T-cell (primary cell): ENCODE measurements around the gene UNC5C. TPM values are rescaled to one million over a fixed set of nuclear protein-coding genes. Genes with fewer than 3 reads are reported as not detected.

Experiments used
- ATAC-seq, 4 experiments: fragments of 200-7000 bp in 3 of 4; fragments of 150-1000 bp in 1 of 4; cut with Tn5 transposase; replicated peaks in 1 of 4; 1 replicate in 3 of 4; 2 replicates in 1 of 4; pipeline ENCODE4 v1.10.0; 2021; ENCODE audit warnings: moderate library complexity in 3 of 4, mild to moderate bottlenecking in 2 of 4, moderate number of reproducible peaks in 1 of 4
- CTCF ChIA-PET, 2 donors: fragments of 300-600 bp; sonication (Branson Sonifier 250); formaldehyde crosslinking; loops; one replicate each; lab custom pipeline; 2022; ENCODE audit warnings: antibody characterized with exemption in 2 of 2; lab: Charles Lee
- POLR2A ChIA-PET, 2 donors: fragments of 300-600 bp; sonication (Branson Sonifier 250); formaldehyde crosslinking; loops; one replicate each; lab custom pipeline; 2022; ENCODE audit warnings: antibody characterized with exemption in 2 of 2; lab: Charles Lee
- DNase-seq, 35 experiments: peaks; one replicate each; pipeline versions ENCODE4 v3.0.0 to v3.0.0-alpha.2; 2013 to 2023
- H3K27ac ChIP-seq: one replicate; pipeline ENCODE4 v1.5.1; 2013; ENCODE audit warnings: low read length
- H3K27me3 ChIP-seq, 2 experiments: replicated peaks in 1 of 2; 1 replicate in 1 of 2; 2 replicates in 1 of 2; pipeline versions ENCODE4 v1.6.1 to v1.7.0; 2013; ENCODE audit warnings: low read length in 1 of 2, mixed read lengths in 1 of 2; ENCODE audit not compliant: control insufficient read depth in 2 of 2, insufficient read depth in 2 of 2; ENCODE audit errors: extremely low read depth in 1 of 2
- H3K36me3 ChIP-seq, 2 donors: 1 replicate in 1 of 2; 2 replicates in 1 of 2; pipeline versions ENCODE4 v1.6.1 to v1.7.0; 2013; ENCODE audit warnings: low read length in 1 of 2; ENCODE audit not compliant: control insufficient read depth in 2 of 2, insufficient read depth in 1 of 2; ENCODE audit errors: extremely low read depth in 1 of 2
- H3K4me1 ChIP-seq, 2 experiments: 1 replicate in 1 of 2; 2 replicates in 1 of 2; pipeline versions ENCODE4 v1.6.1 to v1.7.0; 2013; ENCODE audit warnings: low read length in 2 of 2, mixed read lengths in 1 of 2; ENCODE audit not compliant: insufficient read depth in 2 of 2, control insufficient read depth in 1 of 2; ENCODE audit errors: extremely low read depth in 1 of 2
- H3K4me3 ChIP-seq, 2 donors: 1 replicate in 1 of 2; 2 replicates in 1 of 2; pipeline versions ENCODE4 v1.5.1 to v1.7.0; 2013; ENCODE audit warnings: mild to moderate bottlenecking in 2 of 2, low read length in 1 of 2, moderate library complexity in 1 of 2; ENCODE audit not compliant: control insufficient read depth in 1 of 2; ENCODE audit errors: extremely low read depth in 1 of 2
- H3K9me3 ChIP-seq: 2 replicates; pipeline ENCODE4 v1.7.0; 2013
- H3K27ac Mint-ChIP-seq, 2 donors: one replicate each; pipeline ENCODE4 v1.8.0; 2020 to 2021; ENCODE audit warnings: mild to moderate bottlenecking in 2 of 2, mixed read lengths in 2 of 2
- H3K27me3 Mint-ChIP-seq, 2 donors: one replicate each; pipeline ENCODE4 v1.8.0; 2021 to 2022; ENCODE audit warnings: mixed read lengths in 2 of 2
- H3K36me3 Mint-ChIP-seq: one replicate; pipeline ENCODE4 v1.8.0; 2021; ENCODE audit warnings: mixed read lengths
- H3K4me1 Mint-ChIP-seq, 3 donors: one replicate each; pipeline ENCODE4 v1.8.0; 2020 to 2022; ENCODE audit warnings: mixed read lengths in 3 of 3, mild to moderate bottlenecking in 1 of 3
- H3K4me3 Mint-ChIP-seq, 3 donors: one replicate each; pipeline ENCODE4 v1.8.0; 2020 to 2022; ENCODE audit warnings: mild to moderate bottlenecking in 3 of 3, mixed read lengths in 3 of 3, moderate library complexity in 3 of 3
- H3K9me3 Mint-ChIP-seq, 3 donors: one replicate each; pipeline ENCODE4 v1.8.0; 2020 to 2022; ENCODE audit warnings: mixed read lengths in 3 of 3
- WGBS: methylation state at CpG from one replicate; pipeline ENCODE4 v1.1.5; 2013; ENCODE audit warnings: missing lambda C conversion rate; ENCODE audit not compliant: insufficient coverage; 5-methylcytosine and 5-hydroxymethylcytosine counted together
- total RNA-seq, 35 experiments: library from RNA in 6 of 35; stranded (reverse) in 6 of 35; fragments of 120-200 nt in 1 of 35; gene quantifications; one replicate each; pipeline versions ENCODE4 v1.2.1 to v1.2.4 and lab custom pipeline; 2013 to 2026

Gene UNC5C
- total RNA-seq, 5 donors from 2014 or later (not counting 1 experiment from before 2014, with no cell fraction given): not detected

DNA sequence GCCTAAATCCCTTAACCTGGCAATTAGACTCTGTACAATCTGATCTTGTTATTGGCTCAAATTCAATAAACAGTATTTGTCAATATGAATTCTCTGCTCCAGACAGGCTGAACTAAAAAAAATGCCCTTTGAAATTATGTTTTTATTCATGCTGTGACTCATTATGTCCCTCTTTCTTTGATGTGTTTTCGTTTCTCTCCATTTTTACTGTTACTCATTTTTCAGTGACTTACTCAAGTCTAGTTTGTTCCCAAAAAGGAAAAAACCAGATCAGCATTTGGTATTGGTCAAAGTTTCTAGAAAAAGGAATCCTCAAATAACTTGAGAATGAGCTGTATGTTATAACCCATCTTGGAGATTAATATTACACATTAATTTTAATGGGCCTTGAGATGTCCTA, 40.4 kb downstream of the UNC5C start:
- Histone ChIP-seq H3K4me1 (no peaks in the 10 kb centered on the region), H3K4me3 (no peak overlapping the region), H3K27me3 (no peaks in the 10 kb centered on the region), H3K9me3 (no peaks in the 10 kb centered on the region), H3K36me3 (no peaks in the 10 kb centered on the region), H3K27ac (no peak overlapping the region)
- H3K9me3 Mint-ChIP-seq: no peaks in the 10 kb centered on the region
- no peaks in the 10 kb centered on the region for H3K27me3 Mint-ChIP-seq
- ATAC-seq: no peak
- no peaks in the 10 kb centered on the region for H3K36me3 Mint-ChIP-seq
- H3K4me3 Mint-ChIP-seq: no peak overlapping the region
- ChIA-PET CTCF (interaction anchor here in 1 of 2 donors (0.6 kb wide), 1 partner anchor 352 kb away, joined by 4 read pairs; no protein-coding TSS in a partner anchor), POLR2A (no interaction called here)
- H3K27ac Mint-ChIP-seq: no peak overlapping the region
- no CpG with 5 or more reads among the region's 1 CpG for WGBS
- DNase-seq: no peak
- no peaks in the 10 kb centered on the region for H3K4me1 Mint-ChIP-seq

DNA sequence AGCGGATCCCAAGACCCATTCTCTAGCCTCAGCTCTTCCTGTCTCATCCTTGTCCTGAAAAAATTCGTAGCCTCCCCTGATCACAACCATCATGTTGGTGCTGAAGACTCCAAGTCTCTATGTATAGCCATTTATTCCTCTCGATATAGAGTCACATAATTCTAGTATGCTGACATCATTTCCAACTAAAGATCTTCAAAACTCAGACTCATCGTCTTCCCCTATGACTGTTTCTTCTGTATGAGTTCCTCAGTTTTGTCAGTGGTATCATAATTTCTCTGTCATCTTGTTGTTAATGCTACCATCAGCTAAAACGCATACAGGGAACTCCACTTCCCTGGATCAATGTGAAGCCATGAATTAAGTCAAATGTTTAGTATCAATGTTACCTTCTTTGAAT, 41.2 kb downstream of the UNC5C start:
- Mint-ChIP-seq H3K9me3 (no peaks in the 10 kb centered on the region), H3K4me3 (no peak overlapping the region), H3K27ac (no peak overlapping the region), H3K27me3 (no peaks in the 10 kb centered on the region), H3K4me1 (no peaks in the 10 kb centered on the region), H3K36me3 (no peaks in the 10 kb centered on the region)
- no peaks in the 10 kb centered on the region for H3K36me3 ChIP-seq
- ATAC-seq (no peak), DNase-seq (no peak)
- H3K9me3 ChIP-seq: no peaks in the 10 kb centered on the region
- H3K4me1 ChIP-seq: no peaks in the 10 kb centered on the region
- H3K4me3 ChIP-seq: no peak overlapping the region
- H3K27me3 ChIP-seq: no peaks in the 10 kb centered on the region
- ChIA-PET POLR2A (no interaction called here), CTCF (no interaction called here)
- 100% methylated on average over 1 of the region's 5 CpGs for WGBS
- no peak overlapping the region for H3K27ac ChIP-seq

DNA sequence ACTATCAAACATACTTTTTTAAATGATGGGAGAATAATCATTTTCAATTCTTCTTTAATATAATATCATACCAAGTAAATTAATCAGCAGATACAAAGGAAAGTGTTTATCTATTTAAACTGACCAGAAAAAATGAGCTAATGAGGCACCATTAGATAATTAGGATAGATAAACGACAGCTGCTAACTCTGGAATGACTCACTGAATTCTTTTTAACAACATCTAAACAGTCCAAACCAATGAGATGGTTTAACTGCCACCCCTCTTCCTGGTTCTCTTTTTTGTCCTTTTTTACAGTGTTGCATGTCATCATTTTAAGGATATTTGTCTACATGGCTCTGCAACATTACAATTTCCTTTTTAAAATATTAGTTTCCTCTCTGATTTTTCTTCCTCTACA, 41.6 kb downstream of the UNC5C start:
- Mint-ChIP-seq H3K4me3 (no peak overlapping the region), H3K4me1 (no peaks in the 10 kb centered on the region), H3K27ac (no peak overlapping the region), H3K9me3 (no peaks in the 10 kb centered on the region), H3K27me3 (no peaks in the 10 kb centered on the region), H3K36me3 (no peaks in the 10 kb centered on the region)
- Histone ChIP-seq H3K9me3 (no peaks in the 10 kb centered on the region), H3K27ac (no peak overlapping the region), H3K4me3 (no peak overlapping the region), H3K27me3 (no peaks in the 10 kb centered on the region), H3K36me3 (no peaks in the 10 kb centered on the region), H3K4me1 (no peaks in the 10 kb centered on the region)
- ATAC-seq: no peak
- DNase-seq: no peak
- CTCF ChIA-PET: no interaction called here
- POLR2A ChIA-PET: no interaction called here
- WGBS: no CpG with 5 or more reads among the region's 1 CpG

DNA sequence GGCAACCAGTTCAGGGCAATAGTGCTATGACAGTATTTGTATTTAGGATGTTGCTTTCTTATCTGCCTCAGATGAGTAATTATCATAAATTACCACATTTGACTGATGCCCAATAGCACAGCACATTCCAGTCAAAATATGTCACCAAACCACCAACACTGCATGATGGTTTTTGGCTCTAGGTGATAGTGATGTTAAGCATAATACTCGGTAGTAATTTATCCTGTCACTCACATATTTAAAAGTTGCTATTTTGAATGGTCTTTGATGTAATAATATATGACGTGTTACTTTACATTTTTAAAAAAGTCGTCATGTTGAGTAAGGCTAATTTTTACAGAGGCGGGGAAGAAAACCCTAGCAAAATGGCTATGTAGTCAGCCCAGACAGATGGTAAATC, 42.5 kb downstream of the UNC5C start:
- no peaks in the 10 kb centered on the region for H3K4me1 Mint-ChIP-seq
- Histone ChIP-seq H3K4me1 (no peaks in the 10 kb centered on the region), H3K27me3 (no peaks in the 10 kb centered on the region), H3K27ac (no peak overlapping the region), H3K9me3 (no peaks in the 10 kb centered on the region), H3K4me3 (no peak overlapping the region), H3K36me3 (no peaks in the 10 kb centered on the region)
- ATAC-seq (no peak), DNase-seq (no peak)
- no peak overlapping the region for H3K27ac Mint-ChIP-seq
- POLR2A ChIA-PET: no interaction called here
- no peaks in the 10 kb centered on the region for H3K27me3 Mint-ChIP-seq
- WGBS: no CpG with 5 or more reads among the region's 4 CpGs
- no peak overlapping the region for H3K4me3 Mint-ChIP-seq
- H3K9me3 Mint-ChIP-seq: no peaks in the 10 kb centered on the region
- H3K36me3 Mint-ChIP-seq: no peaks in the 10 kb centered on the region
- CTCF ChIA-PET: no interaction called here

DNA sequence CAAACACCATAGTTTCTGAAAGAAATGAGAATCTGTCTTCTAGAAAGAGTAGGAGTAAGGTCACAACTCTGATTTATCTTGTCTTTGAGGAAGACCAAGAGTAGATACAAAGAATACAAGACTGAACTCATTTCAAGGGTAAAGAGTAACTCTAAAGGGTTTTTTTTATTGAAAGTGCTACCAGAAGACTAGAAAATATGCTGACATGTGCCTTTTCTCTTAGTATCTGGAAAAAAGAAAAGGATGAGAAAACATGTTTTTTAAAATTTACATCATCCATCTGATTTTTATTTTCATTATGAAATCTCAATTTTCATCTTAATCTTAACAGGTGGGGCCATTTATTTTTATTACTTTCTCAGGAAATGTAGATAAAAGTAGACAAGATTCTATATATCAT, 43.0 kb downstream of the UNC5C start:
- Mint-ChIP-seq H3K9me3 (no peaks in the 10 kb centered on the region), H3K4me1 (no peaks in the 10 kb centered on the region), H3K4me3 (no peak overlapping the region), H3K27ac (no peak overlapping the region), H3K36me3 (no peaks in the 10 kb centered on the region), H3K27me3 (no peaks in the 10 kb centered on the region)
- Histone ChIP-seq H3K9me3 (no peaks in the 10 kb centered on the region), H3K4me1 (no peaks in the 10 kb centered on the region), H3K4me3 (no peak overlapping the region), H3K27me3 (no peaks in the 10 kb centered on the region), H3K36me3 (no peaks in the 10 kb centered on the region), H3K27ac (no peak overlapping the region)
- DNase-seq (no peak), ATAC-seq (no peak)
- CTCF ChIA-PET: no interaction called here
- POLR2A ChIA-PET: no interaction called here

DNA sequence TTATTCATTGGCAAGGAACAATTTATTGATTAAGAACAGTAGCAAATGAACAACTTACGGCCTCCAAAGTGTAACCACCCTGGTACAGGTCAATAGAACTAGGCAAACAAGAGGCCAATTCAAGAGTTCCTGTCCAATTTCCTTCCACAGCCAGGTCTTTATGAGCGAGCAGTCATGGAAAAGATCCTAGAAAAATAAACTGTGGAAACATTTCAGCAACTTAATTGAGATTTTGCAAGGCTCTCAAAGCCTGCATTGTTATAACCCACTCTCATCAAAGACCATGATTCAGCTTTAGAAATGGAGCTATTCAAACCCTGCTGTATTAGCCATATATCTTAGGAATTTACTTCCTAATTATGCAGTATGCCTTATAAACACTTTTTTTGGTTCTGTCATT, 43.6 kb downstream of the UNC5C start:
- Mint-ChIP-seq H3K27me3 (no peaks in the 10 kb centered on the region), H3K9me3 (no peaks in the 10 kb centered on the region), H3K27ac (no peak overlapping the region), H3K4me3 (no peak overlapping the region), H3K4me1 (no peaks in the 10 kb centered on the region), H3K36me3 (no peaks in the 10 kb centered on the region)
- H3K4me1 ChIP-seq: no peaks in the 10 kb centered on the region
- POLR2A ChIA-PET: no interaction called here
- ATAC-seq (no peak), DNase-seq (no peak)
- H3K27ac ChIP-seq: no peak overlapping the region
- 100% methylated on average over 1 of the region's 2 CpGs for WGBS
- H3K27me3 ChIP-seq: no peaks in the 10 kb centered on the region
- no peak overlapping the region for H3K4me3 ChIP-seq
- CTCF ChIA-PET: no interaction called here
- H3K36me3 ChIP-seq: no peaks in the 10 kb centered on the region
- H3K9me3 ChIP-seq: no peaks in the 10 kb centered on the region

DNA sequence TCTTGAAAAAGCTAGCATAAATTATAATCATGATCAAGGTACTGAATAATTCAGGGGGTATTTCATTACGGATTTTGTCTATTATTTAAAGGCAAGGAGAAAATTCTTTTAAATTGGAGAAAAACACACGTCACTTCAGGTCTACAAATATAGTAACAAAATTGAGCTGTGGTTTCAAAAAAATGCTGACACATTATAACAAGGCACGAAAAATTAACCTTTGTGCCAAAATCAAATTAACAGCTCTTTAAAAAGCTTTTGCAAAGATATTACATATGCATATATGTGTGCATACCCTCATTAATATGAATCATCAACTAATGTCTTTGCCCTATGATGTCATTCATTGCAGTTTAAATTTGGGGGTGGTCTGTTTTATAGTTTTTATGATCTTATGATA, 44.3 kb downstream of the UNC5C start:
- no peak for ATAC-seq
- WGBS: no CpG with 5 or more reads among the region's 3 CpGs

More for the DNA sequence above, 44.3 kb downstream of the UNC5C start:
- Mint-ChIP-seq H3K36me3 (no peaks in the 10 kb centered on the region), H3K27me3 (no peaks in the 10 kb centered on the region), H3K4me1 (no peaks in the 10 kb centered on the region), H3K4me3 (no peak overlapping the region), H3K9me3 (no peaks in the 10 kb centered on the region), H3K27ac (no peak overlapping the region)
- Histone ChIP-seq H3K4me1 (no peaks in the 10 kb centered on the region), H3K4me3 (no peak overlapping the region), H3K27me3 (no peaks in the 10 kb centered on the region), H3K27ac (no peak overlapping the region), H3K9me3 (no peaks in the 10 kb centered on the region), H3K36me3 (no peaks in the 10 kb centered on the region)
- ChIA-PET CTCF (no interaction called here), POLR2A (no interaction called here)
- no peak for DNase-seq
